Measurements from ENCODE around the gene TRIM47.

- TF ChIP-seq POLR2A (IDR thresholded peaks at IDR 0.05) (peak; percentile 65), CTCF (IDR thresholded peaks at IDR 0.05) (peak; percentile 99 to 100 (median 100))
Measured at GRCh38 chr17:75904749-75905521, 26.6 kb upstream of the TRIM47 start, which contains the start of gene MRPL38.
